GM12878 (cell line): Measurements from ENCODE around the gene FBXW7. TPM values are rescaled to one million over a fixed set of nuclear protein-coding genes. Genes with fewer than 3 reads are reported as not detected.

Source experiments
- BMI1 ChIP-seq: fragments of 450-650 bp; IDR thresholded peaks from 2 replicates; pipeline ENCODE4 v1.6.1; 2016; ENCODE audit warnings: mild to moderate bottlenecking, moderate library complexity, borderline replicate concordance
- CEBPZ ChIP-seq: fragments of 150-350 bp; IDR thresholded peaks from 2 replicates; pipeline ENCODE4 v1.6.1; 2016; ENCODE audit warnings: low read depth, low read length
- CREB1 ChIP-seq: IDR thresholded peaks from 2 replicates; pipeline ENCODE4 v1.6.1; 2012; ENCODE audit warnings: low read depth, mild to moderate bottlenecking, inconsistent platforms
- HDGF ChIP-seq: fragments of 450-650 bp; IDR thresholded peaks from 2 replicates; pipeline ENCODE4 v1.6.1; 2016; ENCODE audit warnings: antibody characterized with exemption
- KDM1A ChIP-seq: fragments of 200-600 bp; sonication (generic); IDR thresholded peaks from 2 replicates; pipeline ENCODE4 v1.6.1; 2016; ENCODE audit warnings: borderline replicate concordance
- MTA2 ChIP-seq: fragments of 450-650 bp; IDR thresholded peaks from 2 replicates; pipeline ENCODE4 v1.6.1; 2016; ENCODE audit warnings: low read depth, mild to moderate bottlenecking, moderate library complexity
- PAX8 ChIP-seq: fragments of 450-650 bp; IDR thresholded peaks from 2 replicates; pipeline ENCODE4 v1.6.1; 2017; ENCODE audit warnings: mild to moderate bottlenecking, moderate library complexity
- RAD51 ChIP-seq: fragments of 450-650 bp; IDR thresholded peaks from 2 replicates; pipeline ENCODE4 v1.6.1; 2016; ENCODE audit warnings: moderate library complexity, mild to moderate bottlenecking, inconsistent platforms
- RFX5 ChIP-seq: IDR thresholded peaks from 2 replicates; pipeline ENCODE4 v1.6.1; 2011; ENCODE audit warnings: low read depth, low read length, improper control_type of control experiment
- RUNX3 ChIP-seq: IDR thresholded peaks from 2 replicates; pipeline ENCODE4 v1.6.1; 2012; ENCODE audit warnings: low read length, inconsistent platforms
- SMARCA5 ChIP-seq: fragments of 450-650 bp; IDR thresholded peaks from 2 replicates; pipeline ENCODE4 v1.6.1; 2017; ENCODE audit warnings: mild to moderate bottlenecking
- SPI1 ChIP-seq: IDR thresholded peaks from 2 replicates; pipeline ENCODE4 v1.6.1; 2011; ENCODE audit warnings: low read depth, mild to moderate bottlenecking, low read length, moderate library complexity, borderline replicate concordance; ENCODE audit not compliant: insufficient read depth
- polyA plus RNA-seq, 11 experiments: library from polyadenylated mRNA; depleted of rRNA in 4 of 11; unstranded in 6 of 11; stranded (reverse) in 5 of 11; fragments of >200 nt; fragmentation: Nextera tagmentation in 4 of 11; fragmentation: Illumina TruSeq in 1 of 11; extraction: Ambion mirVana in 4 of 11; extraction: Trizol in 1 of 11; gene quantifications; 1 replicate in 1 of 11; 2 replicates in 10 of 11; pipeline versions ENCODE4 v1.2.1 to v1.2.3, GENCODE V29; 2011 to 2016; ENCODE audit warnings: inconsistent platforms in 2 of 11, missing spikeins in 2 of 11, low read depth in 1 of 11
- total RNA-seq, 4 experiments: library from RNA; depleted of rRNA in 3 of 4; stranded (reverse); fragments of >200 nt in 3 of 4; fragmentation: Illumina TruSeq in 1 of 4; extraction: Trizol in 1 of 4; gene quantifications; 2 replicates each; pipeline versions ENCODE4 v1.2.1 to v1.2.3, GENCODE V29; 2013 to 2021
- TF ChIP-seq, protein P1 (sequence below): fragments of 450-650 bp; IDR thresholded peaks from 2 replicates; pipeline ENCODE4 v1.6.1; 2017; ENCODE audit warnings: mild to moderate bottlenecking, moderate library complexity
- TF ChIP-seq, protein P2 (sequence below): fragments of 450-650 bp; IDR thresholded peaks from 2 replicates; pipeline ENCODE4 v1.6.1; 2017; ENCODE audit warnings: mild to moderate bottlenecking, low read depth, inconsistent platforms; ENCODE audit not compliant: poor library complexity, severe bottlenecking

Gene FBXW7
- total and polyA plus RNA-seq, 10 of the 15 experiments (the other 5 are each of a cell fraction or from before 2014, with no cell fraction given) = 35.8 to 118 (median 47.2) TPM

DNA sequence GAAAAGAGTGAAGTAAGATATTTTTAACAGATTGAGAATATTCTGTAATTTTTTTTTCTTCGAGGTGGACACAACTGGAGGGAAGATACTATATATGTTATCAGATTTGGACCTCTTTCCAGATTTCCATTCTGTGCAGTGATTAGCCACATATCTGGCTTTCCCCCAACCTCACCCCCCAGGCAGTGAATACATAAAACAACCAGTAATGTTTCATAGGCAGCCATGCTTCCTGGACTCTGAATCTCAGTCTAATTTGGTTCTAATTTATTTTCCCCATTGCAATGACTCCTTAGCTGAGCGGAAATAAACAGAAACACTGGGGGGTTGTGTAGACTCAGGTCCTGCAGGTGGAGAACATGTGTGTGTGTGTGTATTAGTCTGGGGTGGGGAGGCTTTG is 226.5 kb downstream of the FBXW7 start (continued):
- TF ChIP-seq, protein P1, sequence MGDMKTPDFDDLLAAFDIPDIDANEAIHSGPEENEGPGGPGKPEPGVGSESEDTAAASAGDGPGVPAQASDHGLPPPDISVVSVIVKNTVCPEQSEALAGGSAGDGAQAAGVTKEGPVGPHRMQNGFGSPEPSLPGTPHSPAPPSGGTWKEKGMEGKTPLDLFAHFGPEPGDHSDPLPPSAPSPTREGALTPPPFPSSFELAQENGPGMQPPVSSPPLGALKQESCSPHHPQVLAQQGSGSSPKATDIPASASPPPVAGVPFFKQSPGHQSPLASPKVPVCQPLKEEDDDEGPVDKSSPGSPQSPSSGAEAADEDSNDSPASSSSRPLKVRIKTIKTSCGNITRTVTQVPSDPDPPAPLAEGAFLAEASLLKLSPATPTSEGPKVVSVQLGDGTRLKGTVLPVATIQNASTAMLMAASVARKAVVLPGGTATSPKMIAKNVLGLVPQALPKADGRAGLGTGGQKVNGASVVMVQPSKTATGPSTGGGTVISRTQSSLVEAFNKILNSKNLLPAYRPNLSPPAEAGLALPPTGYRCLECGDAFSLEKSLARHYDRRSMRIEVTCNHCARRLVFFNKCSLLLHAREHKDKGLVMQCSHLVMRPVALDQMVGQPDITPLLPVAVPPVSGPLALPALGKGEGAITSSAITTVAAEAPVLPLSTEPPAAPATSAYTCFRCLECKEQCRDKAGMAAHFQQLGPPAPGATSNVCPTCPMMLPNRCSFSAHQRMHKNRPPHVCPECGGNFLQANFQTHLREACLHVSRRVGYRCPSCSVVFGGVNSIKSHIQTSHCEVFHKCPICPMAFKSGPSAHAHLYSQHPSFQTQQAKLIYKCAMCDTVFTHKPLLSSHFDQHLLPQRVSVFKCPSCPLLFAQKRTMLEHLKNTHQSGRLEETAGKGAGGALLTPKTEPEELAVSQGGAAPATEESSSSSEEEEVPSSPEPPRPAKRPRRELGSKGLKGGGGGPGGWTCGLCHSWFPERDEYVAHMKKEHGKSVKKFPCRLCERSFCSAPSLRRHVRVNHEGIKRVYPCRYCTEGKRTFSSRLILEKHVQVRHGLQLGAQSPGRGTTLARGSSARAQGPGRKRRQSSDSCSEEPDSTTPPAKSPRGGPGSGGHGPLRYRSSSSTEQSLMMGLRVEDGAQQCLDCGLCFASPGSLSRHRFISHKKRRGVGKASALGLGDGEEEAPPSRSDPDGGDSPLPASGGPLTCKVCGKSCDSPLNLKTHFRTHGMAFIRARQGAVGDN = no peak
- TF ChIP-seq HDGF (no peak), BMI1 (no peak), PAX8 (no peak), KDM1A (no peak), RUNX3 (no peak), SMARCA5 (no peak), RAD51 (no peak), SPI1 (no peak), CREB1 (no peak), MTA2 (no peak), CEBPZ (no peak), RFX5 (no peak)
- TF ChIP-seq, protein P2, sequence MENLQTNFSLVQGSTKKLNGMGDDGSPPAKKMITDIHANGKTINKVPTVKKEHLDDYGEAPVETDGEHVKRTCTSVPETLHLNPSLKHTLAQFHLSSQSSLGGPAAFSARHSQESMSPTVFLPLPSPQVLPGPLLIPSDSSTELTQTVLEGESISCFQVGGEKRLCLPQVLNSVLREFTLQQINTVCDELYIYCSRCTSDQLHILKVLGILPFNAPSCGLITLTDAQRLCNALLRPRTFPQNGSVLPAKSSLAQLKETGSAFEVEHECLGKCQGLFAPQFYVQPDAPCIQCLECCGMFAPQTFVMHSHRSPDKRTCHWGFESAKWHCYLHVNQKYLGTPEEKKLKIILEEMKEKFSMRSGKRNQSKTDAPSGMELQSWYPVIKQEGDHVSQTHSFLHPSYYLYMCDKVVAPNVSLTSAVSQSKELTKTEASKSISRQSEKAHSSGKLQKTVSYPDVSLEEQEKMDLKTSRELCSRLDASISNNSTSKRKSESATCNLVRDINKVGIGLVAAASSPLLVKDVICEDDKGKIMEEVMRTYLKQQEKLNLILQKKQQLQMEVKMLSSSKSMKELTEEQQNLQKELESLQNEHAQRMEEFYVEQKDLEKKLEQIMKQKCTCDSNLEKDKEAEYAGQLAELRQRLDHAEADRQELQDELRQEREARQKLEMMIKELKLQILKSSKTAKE = no peak
- TF ChIP-seq, all 136 proteins: peak for 0
